GM18517 (cell line): Measurements from ENCODE around the gene FAM180A.
"Not testable (repeated sequence)": the region's sequence is repeated elsewhere in the genome, so short reads cannot be mapped to it uniquely, and the experiment has no call there.

Experiments
- ATAC-seq: cut with Tn5 transposase; IDR thresholded peaks from one replicate; pipeline ENCODE4 v1.9.1; 2021; ENCODE audit warnings: mild to moderate bottlenecking, moderate library complexity; ENCODE audit not compliant: unreplicated experiment

The FAM180A gene

GRCh38 chr7:135748770-135749169 is at the start of gene FAM180A:
TSS of gene FAM180A (minus strand) at chr7:135748813. CDS start at chr7:135748580, 233 bp downstream.
- no peak for ATAC-seq

- ATAC-seq = no peak
Measured at GRCh38 chr7:135798095-135798494, 49.5 kb upstream of the FAM180A start.

GRCh38 chr7:135795846-135796570 is 47.4 kb upstream of the FAM180A start:
- no peak for ATAC-seq

DNA sequence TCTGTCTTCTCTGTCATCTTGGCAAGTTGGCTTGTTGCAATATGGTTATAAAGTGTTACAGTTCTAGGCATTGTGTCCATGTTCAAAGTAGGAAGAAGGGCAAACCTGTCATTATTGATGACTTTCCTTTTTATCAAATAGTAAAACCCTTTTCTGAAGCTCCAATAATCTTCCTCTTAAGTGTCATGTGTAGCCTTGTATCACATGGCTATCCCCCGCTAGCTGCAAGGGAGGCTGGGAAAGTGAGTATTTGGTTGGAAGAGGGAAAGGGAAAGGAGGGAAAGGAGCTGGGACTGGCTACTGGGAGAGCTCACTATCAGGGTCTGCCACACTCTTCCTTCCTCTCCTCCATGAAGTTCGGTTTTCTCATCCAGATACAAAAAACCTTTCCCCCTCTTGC is 45.2 kb upstream of the FAM180A start:
- no peak for ATAC-seq

DNA sequence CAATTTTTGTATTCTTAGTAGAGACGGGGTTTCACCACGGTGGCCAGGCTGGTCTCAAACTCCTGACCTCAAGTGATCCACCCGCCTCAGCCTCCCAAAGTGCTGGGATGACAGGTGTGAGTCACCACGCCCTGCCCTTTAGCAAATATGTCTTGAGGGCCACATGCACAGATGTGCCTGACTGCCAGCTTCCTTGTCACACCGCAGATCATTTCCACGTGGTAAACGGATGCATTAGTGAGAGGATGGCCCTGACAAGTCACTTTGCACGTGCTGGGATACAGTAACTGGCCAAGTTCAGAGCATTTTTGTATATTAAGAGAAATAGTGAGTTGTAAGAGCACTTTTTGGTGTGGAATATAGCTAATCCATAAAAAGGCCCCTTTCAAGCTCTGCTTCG is 44.3 kb upstream of the FAM180A start:
- ATAC-seq = no peak

GRCh38 chr7:135792363-135792668 is 43.7 kb upstream of the FAM180A start:
- no peak for ATAC-seq

DNA sequence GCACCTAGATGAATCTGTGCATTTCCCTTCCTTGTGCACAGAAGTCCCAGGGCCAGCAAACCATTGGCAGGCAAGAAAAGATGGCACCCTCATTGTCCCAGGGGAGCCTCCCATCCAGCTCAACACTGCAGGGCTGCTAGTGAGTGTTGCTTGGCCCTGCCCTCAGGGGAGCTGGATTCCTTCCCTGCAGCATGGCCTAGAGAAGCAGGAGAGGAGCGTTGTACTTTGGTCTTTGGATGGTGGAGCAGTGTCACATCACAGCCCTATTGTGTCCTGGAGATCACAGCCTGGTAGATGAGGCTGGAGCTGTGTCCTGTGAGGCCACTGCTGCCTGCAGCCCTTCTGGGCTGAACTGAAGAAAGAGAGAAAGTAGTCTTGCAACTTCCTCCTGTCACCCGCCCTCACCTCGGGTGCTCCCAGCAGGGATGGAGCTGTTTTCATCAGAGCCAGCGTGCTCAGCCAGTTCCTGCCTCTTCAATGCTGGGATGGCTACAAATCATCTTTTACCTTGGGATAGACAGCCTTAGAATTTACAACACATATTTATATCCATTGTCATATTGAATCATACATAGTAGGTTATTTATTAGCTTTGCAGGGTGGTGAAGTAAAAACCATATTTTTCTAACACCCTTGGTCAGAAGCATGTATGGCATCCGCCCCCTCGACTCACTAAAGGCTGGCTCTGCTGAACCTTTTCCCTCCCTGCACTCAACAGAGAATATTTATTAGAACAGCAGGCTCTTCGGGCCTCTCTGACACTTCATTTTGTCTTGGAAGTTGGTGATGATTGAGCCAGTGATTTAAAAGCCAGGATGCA is 43.1 kb upstream of the FAM180A start:
- ATAC-seq = no peak

- no peak for ATAC-seq
Measured at GRCh38 chr7:135790371-135790977, 41.9 kb upstream of the FAM180A start.

DNA sequence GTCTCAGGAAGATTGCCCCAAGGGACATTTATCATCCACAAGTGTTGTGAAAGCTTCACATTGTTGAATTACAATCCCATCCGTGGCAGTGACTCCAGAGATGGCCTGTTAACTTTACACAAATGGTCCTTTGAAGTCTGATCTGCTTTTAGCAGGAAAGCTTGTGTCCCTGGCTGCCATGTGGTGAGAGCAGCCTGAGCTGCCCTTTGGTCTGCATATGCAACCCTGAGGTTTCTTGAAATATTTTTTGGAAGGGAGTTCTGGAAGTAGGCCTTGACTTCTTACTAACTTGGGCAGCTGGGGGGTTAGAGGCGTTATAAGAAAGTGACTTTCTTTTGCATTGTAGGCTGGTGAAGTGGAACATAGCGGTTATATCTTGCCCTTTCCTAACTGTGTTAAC is 41.3 kb upstream of the FAM180A start:
- no peak for ATAC-seq

- no peak for ATAC-seq
Measured at GRCh38 chr7:135789431-135789830, 40.8 kb upstream of the FAM180A start.

DNA sequence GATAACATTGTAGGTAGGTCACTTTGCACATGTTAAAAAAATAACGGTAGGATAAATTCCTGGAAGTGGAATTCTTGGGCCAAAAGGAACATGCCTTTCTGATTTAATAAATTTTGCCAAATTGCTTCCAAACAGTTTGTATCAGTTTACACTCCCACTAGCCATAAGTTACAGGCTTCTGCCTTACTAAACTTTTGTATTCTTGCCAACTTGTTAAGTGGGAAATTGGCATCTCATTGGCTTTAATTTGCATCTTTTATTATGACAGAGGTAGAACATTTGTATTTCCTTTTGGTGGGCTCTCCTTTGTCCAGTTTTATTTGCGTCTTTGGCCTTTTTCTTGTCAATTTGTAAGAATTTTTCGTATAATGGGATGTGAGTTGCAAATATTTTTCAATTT is 38.3 kb upstream of the FAM180A start:
- ATAC-seq = no peak

DNA sequence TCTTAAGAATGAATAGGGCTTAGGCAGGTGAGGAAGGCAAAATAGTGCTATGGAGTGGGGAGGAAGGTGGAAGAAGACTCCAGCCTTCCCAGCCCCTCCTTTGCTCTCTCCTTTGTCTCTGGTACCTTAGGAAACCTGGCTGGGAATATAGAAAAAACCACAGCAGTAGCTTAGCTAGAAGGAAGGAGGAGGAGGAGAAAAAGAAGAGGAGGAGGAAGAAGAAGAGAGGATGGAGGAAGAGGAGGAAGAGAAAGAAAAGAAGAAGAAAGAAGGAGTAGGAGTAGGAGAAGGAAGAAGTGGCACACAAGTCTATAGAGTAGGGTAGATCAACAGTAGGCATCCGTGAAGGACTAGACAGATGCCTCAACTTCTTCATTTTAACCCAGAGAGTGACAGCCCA is 36.5 kb upstream of the FAM180A start:
- ATAC-seq = no peak

GRCh38 chr7:135784013-135784412 is 35.4 kb upstream of the FAM180A start:
- ATAC-seq = no peak

DNA sequence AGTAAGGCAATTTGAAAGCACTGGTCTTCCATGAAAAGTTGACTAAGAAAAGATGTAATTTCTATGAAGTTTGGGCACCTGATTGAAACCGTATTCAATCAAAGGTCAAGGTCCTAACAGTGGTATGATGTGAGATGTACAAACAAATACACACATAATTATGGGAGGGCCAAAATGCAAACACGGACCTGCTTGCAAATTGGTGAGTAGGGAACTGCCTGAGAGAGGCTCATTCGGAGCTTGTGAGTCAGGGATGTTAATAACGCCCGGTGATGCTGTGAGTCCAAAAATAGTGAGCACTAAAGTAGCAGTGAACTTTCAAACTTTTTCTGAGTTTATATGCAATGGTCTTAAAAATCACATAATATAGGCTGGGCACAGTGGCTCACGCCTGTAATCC is 34.2 kb upstream of the FAM180A start:
- no peak for ATAC-seq

- no peak for ATAC-seq
Measured at GRCh38 chr7:135782377-135782776, 33.8 kb upstream of the FAM180A start.

DNA sequence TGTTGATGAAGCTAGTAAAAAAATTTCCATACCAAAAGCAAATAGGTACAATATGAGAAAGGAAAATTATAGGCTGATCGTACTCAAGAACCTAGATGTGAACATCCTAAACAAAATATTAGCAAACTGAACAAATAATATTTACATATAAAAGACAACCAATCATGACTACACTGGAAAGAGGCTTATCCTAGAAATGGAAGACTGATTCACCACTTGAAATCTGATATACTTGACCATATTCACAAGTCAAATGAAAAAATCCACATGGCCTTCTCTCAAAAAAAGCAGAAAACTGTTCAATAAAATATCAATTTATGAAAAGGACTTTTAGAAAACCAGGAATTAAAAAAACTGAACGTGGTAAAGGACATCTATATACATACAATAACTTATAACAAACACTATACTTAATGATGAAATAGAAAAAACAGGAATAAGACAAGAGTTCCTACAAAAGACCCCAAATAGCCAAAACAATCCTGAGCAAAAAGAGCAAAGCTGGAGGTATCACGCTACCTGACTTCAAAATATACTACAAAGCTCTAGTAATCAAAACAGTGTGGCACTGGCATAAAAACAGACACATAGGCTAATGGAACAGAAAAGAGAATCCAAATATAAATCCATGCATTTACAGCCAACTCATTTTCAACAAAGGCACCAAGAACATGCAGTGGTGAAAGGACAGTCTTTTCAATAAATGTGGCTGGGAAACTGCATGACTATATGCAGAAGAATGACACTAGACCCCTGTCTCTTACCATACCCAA is 29.2 kb upstream of the FAM180A start:
- no peak for ATAC-seq

GRCh38 chr7:135775915-135776314 is 27.3 kb upstream of the FAM180A start:
- not testable (repeated sequence) for ATAC-seq

DNA sequence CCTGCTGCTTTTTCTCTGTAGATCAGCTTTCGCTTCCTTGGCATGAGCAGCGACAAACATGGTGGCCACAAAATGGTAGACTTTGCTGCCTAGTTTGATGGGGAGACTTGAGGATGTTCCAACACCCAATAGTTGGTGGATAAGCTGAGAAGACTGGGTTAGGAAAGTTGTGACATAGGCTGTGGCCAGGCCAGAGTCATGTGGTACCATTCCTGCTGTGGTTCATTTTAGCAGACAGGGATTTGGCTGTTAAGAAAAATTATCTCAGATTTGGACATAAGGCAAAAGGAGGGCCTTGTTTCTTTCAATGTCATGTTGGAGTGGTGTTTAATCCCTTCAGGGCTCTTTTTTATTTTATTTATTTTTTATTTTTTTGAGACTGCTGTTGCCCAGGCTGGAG is 26.6 kb upstream of the FAM180A start:
- no peak for ATAC-seq

DNA sequence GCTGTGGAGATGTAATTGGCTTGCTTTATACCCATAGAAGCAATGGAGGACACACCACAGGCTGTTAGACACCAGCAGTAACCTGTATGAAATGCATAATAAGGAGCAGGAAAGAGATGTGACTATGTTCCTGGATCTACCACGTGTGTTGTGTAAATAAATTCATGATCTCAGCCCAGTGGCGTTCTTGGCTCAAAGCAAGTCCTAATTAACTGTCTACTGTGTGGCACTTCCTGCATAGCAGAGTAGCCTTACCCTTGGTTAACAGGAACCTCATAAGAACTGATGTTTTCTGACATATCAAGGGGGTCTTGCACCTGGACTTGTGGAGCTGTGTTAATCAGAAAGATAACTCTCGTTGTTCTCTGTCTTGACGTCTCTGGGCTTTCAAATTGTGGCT is 25.7 kb upstream of the FAM180A start:
- no peak for ATAC-seq

DNA sequence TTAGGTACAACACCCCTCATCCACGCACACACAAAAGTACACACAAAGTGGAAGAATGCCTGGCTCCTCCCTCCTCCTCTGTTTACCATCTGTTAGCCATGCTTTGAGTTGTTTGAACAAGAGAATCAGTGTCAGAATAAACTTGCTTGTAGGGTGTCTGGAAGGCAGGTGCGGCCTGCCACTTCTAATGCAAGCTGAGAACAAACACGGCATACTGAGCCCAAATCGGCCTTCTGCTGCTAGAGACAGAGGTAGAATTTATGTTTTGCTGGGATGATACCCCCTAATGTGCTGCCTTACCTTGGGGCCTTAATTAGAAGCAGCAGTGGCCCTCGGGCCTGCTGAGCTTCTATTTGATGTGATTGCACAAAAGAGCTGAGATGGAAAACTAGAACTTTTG is 24.9 kb upstream of the FAM180A start:
- ATAC-seq = no peak

GRCh38 chr7:135772639-135773222 is 24.1 kb upstream of the FAM180A start:
- no peak for ATAC-seq
